ENCODE measurements around the gene PRKAA1. TPM values are rescaled to one million over a fixed set of nuclear protein-coding genes. Genes with fewer than 3 reads are reported as not detected.
"Not testable (repeated sequence)": the region's sequence is repeated elsewhere in the genome, so short reads cannot be mapped to it uniquely, and the experiment has no call there.

The PRKAA1 gene
- total RNA-seq, 8 experiments from 2014 or later = 18.3 to 70.7 (median 33.8) TPM

DNA sequence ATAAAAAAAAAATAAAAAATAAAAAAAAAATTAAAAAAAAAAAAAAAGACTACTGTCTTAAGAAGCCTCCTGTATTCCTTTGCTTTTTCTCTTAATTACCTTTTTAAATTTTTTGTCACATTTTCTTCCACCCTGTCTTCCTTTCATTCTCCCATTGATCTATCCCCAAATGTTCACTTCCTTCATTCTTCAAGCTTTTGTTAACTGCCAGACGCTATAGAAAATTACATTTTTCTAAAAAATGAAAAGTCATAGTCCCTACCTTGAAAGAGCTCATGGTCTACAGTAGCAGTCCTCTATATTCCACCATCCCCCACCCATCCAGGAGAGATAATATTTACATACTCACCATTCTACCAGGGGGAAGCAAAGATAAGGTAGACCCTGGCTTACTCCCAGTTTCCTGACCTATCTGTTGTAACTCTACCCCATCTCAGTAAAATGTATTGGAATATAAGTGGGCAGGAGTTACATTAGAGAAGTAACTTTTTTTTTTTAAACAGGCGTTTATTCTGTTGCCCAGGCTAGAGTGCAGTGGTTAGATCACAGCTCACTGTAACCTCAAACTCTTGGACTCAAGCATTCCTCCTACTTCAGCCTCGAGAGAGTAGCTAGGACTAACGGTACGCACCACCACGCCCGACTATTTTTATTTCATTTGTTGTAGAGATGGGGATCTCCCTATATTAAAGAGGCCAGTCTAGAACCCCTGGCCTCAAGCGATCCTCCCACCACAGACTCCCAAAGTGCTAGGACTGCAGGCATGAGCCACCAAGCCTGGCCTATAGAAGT is 3.8 kb upstream of the PRKAA1 start:
- Histone ChIP-seq H3K4me1 (replicated peaks in 1 of 2) (peaks cover 5 to 6% of the 10 kb centered on the region in 2 donors), H3K4me3 (no peak overlapping the region), H3K27ac (no peak overlapping the region)
- in situ Hi-C loops (cut with MboI; ENCODE audit: low pct_unique_long_range_greater_than_20kb in 2 of 9, low sequenced_read_pairs in 9 of 9, unreplicated experiment in 9 of 9) = no loop called here
- 55 to 100% (median 90%) methylated on average over 1 to 5 of the region's 8 CpGs; no CpG with 5 or more reads in 1 of the 10 experiments for WGBS, 10 experiments
- ATAC-seq (replicated peaks in 6 of 8) = no peak

- Histone ChIP-seq H3K4me1 (replicated peaks in 1 of 2) (peaks cover 7 to 14% of the 10 kb centered on the region in 2 donors), H3K27ac (no peak overlapping the region), H3K4me3 (peak overlapping the region in 4 of 5 donors; percentile 81 to 94 (median 91))
- no peak for ATAC-seq (replicated peaks in 6 of 8)
- in situ Hi-C loops (cut with MboI; ENCODE audit: low pct_unique_long_range_greater_than_20kb in 2 of 9, low sequenced_read_pairs in 9 of 9, unreplicated experiment in 9 of 9) = no loop called here
- 0 to 29% (median 0%) methylated on average over 1 of the region's 1 CpG; no CpG with 5 or more reads in 2 of the 10 experiments for WGBS, 10 experiments
These were observed 1.1 kb upstream of the PRKAA1 start for GRCh38 chr5:40799258-40799657.

DNA sequence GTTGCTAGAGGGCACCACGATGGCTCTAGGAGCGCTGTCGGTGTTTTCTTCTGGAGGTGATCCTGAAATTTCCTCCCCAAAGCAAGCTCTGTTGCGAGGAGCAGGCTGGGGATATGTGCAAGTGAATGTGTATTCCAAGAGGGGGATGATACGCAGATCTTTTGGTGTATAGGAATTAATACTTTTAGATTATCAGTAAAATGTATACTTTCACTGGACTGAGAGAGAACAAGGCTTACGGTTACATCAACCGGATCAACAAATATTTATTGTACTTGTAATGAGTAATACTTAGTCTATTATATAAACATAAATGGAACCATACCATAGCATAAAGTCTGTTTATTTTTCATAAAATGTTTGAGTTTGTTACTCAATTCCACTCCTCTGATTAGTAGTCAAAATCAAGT is 632 bp upstream of the PRKAA1 start:
- in situ Hi-C loops (cut with MboI; ENCODE audit: low pct_unique_long_range_greater_than_20kb in 2 of 9, low sequenced_read_pairs in 9 of 9, unreplicated experiment in 9 of 9) = no loop called here

DNA sequence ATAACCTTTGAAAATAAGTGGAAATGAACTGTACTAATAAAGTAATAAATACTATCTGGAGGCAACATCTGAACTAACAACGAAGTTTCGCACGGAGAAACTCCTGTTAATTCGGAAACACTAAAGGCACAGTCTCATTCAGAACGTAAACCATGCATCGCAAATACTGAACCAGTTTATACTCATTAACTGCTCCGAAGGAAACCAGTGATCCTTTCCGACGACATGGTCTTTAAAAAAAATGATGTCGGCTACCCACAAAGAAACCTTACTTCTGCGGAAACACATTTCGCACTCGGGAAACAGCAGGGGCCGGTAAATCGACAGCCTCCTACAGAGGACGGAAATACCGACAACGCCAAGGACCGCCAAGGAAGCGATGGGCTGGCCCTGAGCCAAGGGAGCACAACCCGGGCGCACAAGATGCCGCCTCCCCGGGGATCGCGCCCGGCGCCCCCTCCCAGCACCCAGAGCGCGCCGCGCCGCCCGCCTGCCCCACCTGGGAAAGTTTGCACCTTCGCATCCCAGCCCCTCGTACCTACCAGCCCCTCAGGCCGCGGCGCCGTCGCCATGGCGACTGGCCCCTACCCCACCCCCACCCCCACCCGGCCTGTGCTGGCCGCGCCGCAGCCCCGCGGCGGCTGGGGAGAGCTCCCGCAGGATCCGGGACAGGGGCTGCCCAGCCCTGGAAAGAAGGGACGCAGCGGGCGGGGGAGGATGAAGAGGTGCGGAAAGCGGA is 732 bp downstream of the PRKAA1 start:
- peak overlapping the region; percentile 91 to 96 for H3K27ac ChIP-seq
- in situ Hi-C loops (cut with MboI; ENCODE audit: low pct_unique_long_range_greater_than_20kb in 2 of 9, low sequenced_read_pairs in 9 of 9, unreplicated experiment in 9 of 9) = no loop called here
- ATAC-seq (replicated peaks in 6 of 8) = peak; percentile 60 to 84 (median 82)
- H3K4me1 ChIP-seq (replicated peaks in 1 of 2) = peaks cover 7 to 14% of the 10 kb centered on the region in 2 donors
- H3K4me3 ChIP-seq = peak overlapping the region; percentile 81 to 94 (median 89)
- 0 to 2% (median 0%) methylated on average over 1 to 17 of the region's 56 CpGs; no CpG with 5 or more reads in 1 of the 10 experiments for WGBS, 10 experiments

More for the DNA sequence above, 632 bp upstream of the PRKAA1 start:
- ATAC-seq (replicated peaks in 6 of 8) = peak in 5 of 8 experiments; percentile 30 to 43 (median 36)
- H3K4me3 ChIP-seq = peak overlapping the region; percentile 81 to 94 (median 89)
- H3K4me1 ChIP-seq (replicated peaks in 1 of 2) = peaks cover 7 to 14% of the 10 kb centered on the region in 2 donors
- 0 to 20% (median 1%) methylated on average over 1 to 7 of the region's 7 CpGs for WGBS, 10 experiments
- peak overlapping the region; percentile 83 to 96 for H3K27ac ChIP-seq

- Histone ChIP-seq H3K27ac (no peak overlapping the region), H3K4me3 (peak overlapping the region in 1 of 5 donors; percentile 94), H3K4me1 (replicated peaks in 1 of 2) (peaks cover 7 to 14% of the 10 kb centered on the region in 2 donors)
- 0 to 77% (median 56%) methylated on average over 1 to 3 of the region's 3 CpGs for whole genome bisulfite sequencing, 10 experiments
- no peak for ATAC-seq (replicated peaks in 6 of 8)
- in situ Hi-C loops (cut with MboI; ENCODE audit: low pct_unique_long_range_greater_than_20kb in 2 of 9, low sequenced_read_pairs in 9 of 9, unreplicated experiment in 9 of 9) = no loop called here
These were observed 1.7 kb downstream of the PRKAA1 start for GRCh38 chr5:40796487-40796889.

GRCh38 chr5:40794877-40795276 is 3.3 kb downstream of the PRKAA1 start:
- WGBS, 10 experiments = 100% methylated on average over 1 to 3 of the region's 3 CpGs; no CpG with 5 or more reads in 6 of the 10 experiments
- ATAC-seq (replicated peaks in 6 of 8); H3K27ac ChIP-seq; in situ Hi-C loops (cut with MboI; ENCODE audit: low pct_unique_long_range_greater_than_20kb in 2 of 9, low sequenced_read_pairs in 9 of 9, unreplicated experiment in 9 of 9); H3K4me3 ChIP-seq: not testable (repeated sequence)
- peaks cover 7 to 14% of the 10 kb centered on the region in 2 donors for H3K4me1 ChIP-seq (replicated peaks in 1 of 2)

GRCh38 chr5:40794340-40794739 is 3.8 kb downstream of the PRKAA1 start:
- H3K4me3 ChIP-seq; H3K27ac ChIP-seq; in situ Hi-C loops (cut with MboI; ENCODE audit: low pct_unique_long_range_greater_than_20kb in 2 of 9, low sequenced_read_pairs in 9 of 9, unreplicated experiment in 9 of 9); H3K4me1 ChIP-seq (replicated peaks in 1 of 2); ATAC-seq (replicated peaks in 6 of 8): not testable (repeated sequence)

DNA sequence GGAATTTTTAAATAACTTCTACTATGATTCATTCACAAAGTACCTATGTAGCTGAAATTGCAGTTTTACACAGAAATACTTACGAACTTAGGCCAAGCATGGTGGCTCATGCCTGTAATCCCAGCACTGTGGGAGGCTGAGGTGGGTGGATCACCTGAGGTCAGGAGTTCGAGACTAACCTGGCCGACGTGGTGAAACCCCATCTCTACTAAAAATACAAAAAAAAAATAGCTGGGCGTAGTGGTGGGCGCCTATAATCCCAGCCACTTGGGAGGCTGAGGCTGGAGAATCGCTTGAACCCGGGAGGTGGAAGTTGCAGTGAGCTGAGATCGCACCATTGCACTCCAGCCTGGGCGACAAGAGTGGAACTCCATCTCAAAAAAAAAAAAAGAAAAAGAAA is 5.5 kb downstream of the PRKAA1 start:
- H3K27ac ChIP-seq; H3K4me3 ChIP-seq; in situ Hi-C loops (cut with MboI; ENCODE audit: low pct_unique_long_range_greater_than_20kb in 2 of 9, low sequenced_read_pairs in 9 of 9, unreplicated experiment in 9 of 9); H3K4me1 ChIP-seq (replicated peaks in 1 of 2); ATAC-seq (replicated peaks in 6 of 8): not testable (repeated sequence)
- 88 to 100% (median 98%) methylated on average over 1 to 10 of the region's 10 CpGs for WGBS, 10 experiments

GRCh38 chr5:40791715-40792139 is 6.4 kb downstream of the PRKAA1 start:
- WGBS, 10 experiments = 42 to 96% (median 77%) methylated on average over 2 to 3 of the region's 3 CpGs; no CpG with 5 or more reads in 1 of the 10 experiments
- Histone ChIP-seq H3K4me1 (replicated peaks in 1 of 2) (peaks cover 2 to 5% of the 10 kb centered on the region in 2 donors), H3K4me3 (no peak overlapping the region), H3K27ac (no peak overlapping the region)
- peak in 2 of 8 experiments; percentile 27 to 47 for ATAC-seq (replicated peaks in 6 of 8)
- in situ Hi-C loops (cut with MboI; ENCODE audit: low pct_unique_long_range_greater_than_20kb in 2 of 9, low sequenced_read_pairs in 9 of 9, unreplicated experiment in 9 of 9) = no loop called here

DNA sequence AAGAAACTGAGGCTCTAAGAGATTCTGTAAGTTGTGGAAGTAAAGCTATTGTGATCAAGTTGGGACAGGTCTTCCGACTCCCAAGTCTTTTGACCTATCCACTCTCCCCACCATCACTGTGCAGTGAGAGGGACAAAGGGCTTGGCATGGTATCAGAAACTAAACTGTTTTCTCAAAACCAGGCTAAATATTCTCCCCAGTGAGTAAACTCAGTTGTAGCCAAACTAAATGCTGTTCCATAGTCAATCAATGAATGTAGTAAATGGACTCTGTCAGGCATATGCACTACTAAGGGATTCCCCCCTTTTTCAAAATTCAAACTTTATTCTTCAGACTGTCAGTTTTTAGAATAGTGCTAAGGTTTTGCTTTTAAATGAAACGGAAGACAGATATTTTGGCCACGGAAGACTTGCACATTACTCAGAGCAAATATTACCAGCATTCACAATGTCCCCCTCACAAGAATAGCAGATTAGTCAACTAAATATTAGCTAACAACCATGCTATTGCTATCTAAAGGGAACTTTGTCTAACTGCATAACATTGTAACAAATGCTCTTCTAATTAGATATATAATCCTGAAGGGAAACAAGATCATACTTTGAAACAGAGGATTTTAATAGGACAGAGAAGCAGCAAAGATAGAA is 7.1 kb downstream of the PRKAA1 start:
- in situ Hi-C loops (cut with MboI; ENCODE audit: low pct_unique_long_range_greater_than_20kb in 2 of 9, low sequenced_read_pairs in 9 of 9, unreplicated experiment in 9 of 9) = no loop called here
- no peak overlapping the region for H3K4me3 ChIP-seq
- ATAC-seq (replicated peaks in 6 of 8) = peak in 1 of 8 experiments; percentile 23
- WGBS, 10 experiments = 16 to 100% (median 81%) methylated on average over 1 to 3 of the region's 3 CpGs; no CpG with 5 or more reads in 2 of the 10 experiments
- no peak overlapping the region for H3K27ac ChIP-seq
- no peaks in the 10 kb centered on the region for H3K4me1 ChIP-seq (replicated peaks in 1 of 2)

GRCh38 chr5:40788941-40789340 is 9.2 kb downstream of the PRKAA1 start:
- in situ Hi-C loops (cut with MboI; ENCODE audit: low pct_unique_long_range_greater_than_20kb in 2 of 9, low sequenced_read_pairs in 9 of 9, unreplicated experiment in 9 of 9); H3K27ac ChIP-seq; H3K4me3 ChIP-seq; ATAC-seq (replicated peaks in 6 of 8); H3K4me1 ChIP-seq (replicated peaks in 1 of 2): not testable (repeated sequence)
- 88 to 100% (median 100%) methylated on average over 1 to 5 of the region's 5 CpGs; no CpG with 5 or more reads in 2 of the 10 experiments for WGBS, 10 experiments

- in situ Hi-C loops (cut with MboI; ENCODE audit: low pct_unique_long_range_greater_than_20kb in 2 of 9, low sequenced_read_pairs in 9 of 9, unreplicated experiment in 9 of 9) = no loop called here
- 67 to 100% (median 100%) methylated on average over 1 of the region's 1 CpG; no CpG with 5 or more reads in 3 of the 10 experiments for WGBS, 10 experiments
- Histone ChIP-seq H3K4me1 (replicated peaks in 1 of 2) (no peaks in the 10 kb centered on the region), H3K4me3 (no peak overlapping the region), H3K27ac (no peak overlapping the region)
- ATAC-seq (replicated peaks in 6 of 8) = no peak
These were observed 10.2 kb downstream of the PRKAA1 start for GRCh38 chr5:40787986-40788385.

GRCh38 chr5:40786664-40787063 is 11.5 kb downstream of the PRKAA1 start:
- H3K27ac ChIP-seq; in situ Hi-C loops (cut with MboI; ENCODE audit: low pct_unique_long_range_greater_than_20kb in 2 of 9, low sequenced_read_pairs in 9 of 9, unreplicated experiment in 9 of 9); ATAC-seq (replicated peaks in 6 of 8); H3K4me3 ChIP-seq; H3K4me1 ChIP-seq (replicated peaks in 1 of 2): not testable (repeated sequence)
- WGBS, 10 experiments = 94 to 100% (median 100%) methylated on average over 1 to 3 of the region's 3 CpGs

All from motor neuron (in vitro differentiated cells).